Transverse colon (tissue), 4 donors: ENCODE results near the gene HSBP1. TPM values are rescaled to one million over a fixed set of nuclear protein-coding genes. Genes with fewer than 3 reads are reported as not detected.

Source experiments
- DNase-seq: peaks from one replicate; pipeline ENCODE4 v3.0.0-alpha.2; 2019
- H3K27ac ChIP-seq, 4 donors: fragments of 200-600 bp; sonication (generic); 2 replicates each; pipeline ENCODE4 v1.5.1; 2016 to 2018; ENCODE audit warnings: inconsistent platforms in 4 of 4
- H3K27me3 ChIP-seq: fragments of 200-600 bp; sonication (generic); 2 replicates; pipeline ENCODE4 v1.5.1; 2017; ENCODE audit warnings: inconsistent platforms
- H3K36me3 ChIP-seq, 4 donors: fragments of 200-600 bp; sonication (generic); 2 replicates each; pipeline ENCODE4 v1.5.1; 2017 to 2019; ENCODE audit warnings: inconsistent platforms in 4 of 4
- H3K4me1 ChIP-seq, 4 donors: fragments of 200-600 bp; sonication (generic); 2 replicates each; pipeline ENCODE4 v1.5.1; 2017 to 2020; ENCODE audit warnings: inconsistent platforms in 4 of 4
- H3K4me3 ChIP-seq, 4 donors: fragments of 200-600 bp; sonication (generic); 1 replicate in 1 of 4; 2 replicates in 3 of 4; pipeline versions ENCODE4 v1.5.1 to v1.6.1; 2017 to 2019; ENCODE audit warnings: inconsistent platforms in 4 of 4
- H3K9me3 ChIP-seq, 2 donors: fragments of 200-600 bp; sonication (generic); 2 replicates each; pipeline ENCODE4 v1.5.1; 2017 to 2019; ENCODE audit warnings: inconsistent platforms in 2 of 2
- EP300 ChIP-seq: sonication (generic); formaldehyde crosslinking; IDR thresholded peaks from one replicate; pipeline ENCODE4 v1.6.1; 2017; ENCODE audit warnings: antibody characterized with exemption, low read depth
- POLR2A ChIP-seq: fragments of 450-650 bp; IDR thresholded peaks from one replicate; pipeline ENCODE4 v1.6.1; 2016; ENCODE audit warnings: antibody characterized with exemption, mild to moderate bottlenecking, moderate library complexity
- POLR2AphosphoS5 ChIP-seq, 3 donors: sonication (generic); formaldehyde crosslinking; IDR thresholded peaks; one replicate each; pipeline ENCODE4 v1.6.1; 2016; ENCODE audit warnings: antibody characterized with exemption in 3 of 3
- WGBS, 2 donors: methylation state at CpG; one replicate each; pipeline ENCODE4 v1.1.5; 2018; ENCODE audit warnings: low coverage in 1 of 2; 5-methylcytosine and 5-hydroxymethylcytosine counted together
- in situ Hi-C, 4 donors: fragments of 200-750 bp; cut with MboI; loops; one replicate each; pipeline versions ENCODE4 v1.15.0 to v1.15.1; 2017; ENCODE audit warnings: low sequenced_read_pairs in 3 of 4, low pct_ligation_motif_present in 1 of 4, low pct_unique_long_range_greater_than_20kb in 1 of 4
- intact Hi-C: fragments of 100-400 bp; cut with DNase I; formaldehyde crosslinking; loops from one replicate; pipeline ENCODE4 v1.15.1; 2023; ENCODE audit warnings: low total_unique reads
- total RNA-seq, 4 donors: library from RNA; depleted of rRNA; stranded (reverse); fragments of >200 nt; gene quantifications; one replicate each; pipeline ENCODE4 v1.1.0, GENCODE V29; 2016
- TF ChIP-seq, protein P1 (sequence below), 5 experiments: fragments of 200-600 bp in 3 of 5; fragments of 450-650 bp in 2 of 5; sonication (generic) in 3 of 5; IDR thresholded peaks; 1 replicate in 2 of 5; 2 replicates in 3 of 5; pipeline ENCODE4 v1.5.1; 2016 to 2017; ENCODE audit warnings: antibody characterized with exemption in 5 of 5, inconsistent platforms in 3 of 5, mild to moderate bottlenecking in 2 of 5, moderate library complexity in 1 of 5

Gene HSBP1
- total RNA-seq, 4 donors from 2014 or later = 3.4 to 14.0 (median 10.8) TPM

DNA sequence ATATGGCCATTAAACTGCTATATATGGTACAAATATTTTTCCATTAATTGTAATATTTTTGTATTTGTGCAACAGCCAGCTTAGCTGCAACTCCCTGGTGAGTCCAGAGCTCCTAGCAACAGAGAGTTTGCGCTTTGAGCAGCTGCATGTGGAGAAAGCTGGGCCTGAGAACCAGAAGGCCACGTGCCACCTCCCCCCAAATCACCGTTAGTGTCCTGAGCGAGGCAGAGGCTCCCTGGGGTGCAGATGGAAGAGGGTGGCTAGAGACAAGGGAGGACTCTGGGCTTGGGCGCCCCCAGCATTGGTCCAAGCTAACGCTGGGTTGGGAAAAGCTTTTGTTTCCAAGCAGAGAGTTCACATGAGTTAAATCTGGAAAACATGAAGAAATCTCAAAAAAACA lies 41.6 kb downstream of the HSBP1 start:
- 50 to 76% methylated on average over 1 to 6 of the region's 6 CpGs for WGBS, 2 donors
- Histone ChIP-seq H3K4me3 (no peak overlapping the region), H3K9me3 (no peaks in the 10 kb centered on the region), H3K27me3 (no peaks in the 10 kb centered on the region), H3K4me1 (no peaks in the 10 kb centered on the region), H3K27ac (no peak overlapping the region), H3K36me3 (no peaks in the 10 kb centered on the region)
- DNase-seq = no peak
- TF ChIP-seq POLR2AphosphoS5 (IDR thresholded peaks at IDR 0.05) (no peak), POLR2A (no peak), EP300 (no peak)
- TF ChIP-seq, protein P1, sequence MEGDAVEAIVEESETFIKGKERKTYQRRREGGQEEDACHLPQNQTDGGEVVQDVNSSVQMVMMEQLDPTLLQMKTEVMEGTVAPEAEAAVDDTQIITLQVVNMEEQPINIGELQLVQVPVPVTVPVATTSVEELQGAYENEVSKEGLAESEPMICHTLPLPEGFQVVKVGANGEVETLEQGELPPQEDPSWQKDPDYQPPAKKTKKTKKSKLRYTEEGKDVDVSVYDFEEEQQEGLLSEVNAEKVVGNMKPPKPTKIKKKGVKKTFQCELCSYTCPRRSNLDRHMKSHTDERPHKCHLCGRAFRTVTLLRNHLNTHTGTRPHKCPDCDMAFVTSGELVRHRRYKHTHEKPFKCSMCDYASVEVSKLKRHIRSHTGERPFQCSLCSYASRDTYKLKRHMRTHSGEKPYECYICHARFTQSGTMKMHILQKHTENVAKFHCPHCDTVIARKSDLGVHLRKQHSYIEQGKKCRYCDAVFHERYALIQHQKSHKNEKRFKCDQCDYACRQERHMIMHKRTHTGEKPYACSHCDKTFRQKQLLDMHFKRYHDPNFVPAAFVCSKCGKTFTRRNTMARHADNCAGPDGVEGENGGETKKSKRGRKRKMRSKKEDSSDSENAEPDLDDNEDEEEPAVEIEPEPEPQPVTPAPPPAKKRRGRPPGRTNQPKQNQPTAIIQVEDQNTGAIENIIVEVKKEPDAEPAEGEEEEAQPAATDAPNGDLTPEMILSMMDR (IDR thresholded peaks at IDR 0.05) = no peak
- in situ Hi-C loops = no loop called here
- intact Hi-C loops = no loop called here

DNA sequence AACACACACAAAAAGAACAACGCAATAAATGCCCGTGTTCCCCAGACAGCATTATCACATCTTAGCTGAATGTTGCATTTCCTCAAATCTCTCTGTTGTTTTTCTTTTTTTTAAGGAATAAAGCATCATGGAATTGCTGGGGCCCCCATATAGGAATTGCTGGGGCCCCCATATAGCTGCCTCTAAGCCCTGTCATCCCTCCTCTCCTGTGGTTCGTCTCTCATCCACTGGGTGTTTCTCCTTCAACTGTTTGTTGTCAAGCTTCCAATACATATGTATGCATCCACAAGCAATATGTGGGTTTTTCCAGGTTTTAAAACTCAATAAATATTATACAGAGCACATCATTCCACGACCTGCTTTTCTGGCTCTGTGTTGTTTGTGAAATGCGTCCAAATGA lies 43.2 kb downstream of the HSBP1 start:
- Histone ChIP-seq H3K9me3 (no peaks in the 10 kb centered on the region), H3K36me3 (no peaks in the 10 kb centered on the region), H3K27me3 (no peaks in the 10 kb centered on the region), H3K4me1 (no peaks in the 10 kb centered on the region), H3K4me3 (no peak overlapping the region), H3K27ac (no peak overlapping the region)
- TF ChIP-seq POLR2AphosphoS5 (IDR thresholded peaks at IDR 0.05) = no peak
- no peak for TF ChIP-seq EP300
- TF ChIP-seq, protein P1 (IDR thresholded peaks at IDR 0.05) = no peak
- no peak for TF ChIP-seq POLR2A
- 60 to 73% methylated on average over 5 of the region's 5 CpGs for WGBS, 2 donors
- no peak for DNase-seq
- in situ Hi-C loops (no loop called here), intact Hi-C loops (no loop called here)

DNA sequence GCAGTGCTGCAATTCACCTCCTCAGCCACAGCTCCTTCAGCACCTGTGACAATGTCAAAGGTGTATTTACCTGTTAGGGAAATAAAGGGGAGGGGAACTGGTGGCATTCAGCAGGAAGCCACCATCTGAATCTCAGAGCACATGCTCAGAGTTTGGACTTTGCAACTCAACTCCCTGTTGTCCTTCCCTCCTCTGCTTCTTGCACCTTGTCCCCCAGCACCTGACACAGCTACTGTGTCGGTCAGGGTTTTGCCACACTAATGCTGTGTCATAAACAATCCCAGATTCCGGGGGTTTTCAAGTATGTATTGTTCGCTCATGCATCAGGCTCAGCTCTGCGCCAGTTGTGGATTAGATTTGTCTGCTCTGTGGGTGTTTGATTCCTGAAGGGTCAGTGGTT lies 43.7 kb downstream of the HSBP1 start:
- TF ChIP-seq EP300 (no peak), POLR2A (no peak), POLR2AphosphoS5 (IDR thresholded peaks at IDR 0.05) (no peak)
- TF ChIP-seq, protein P1 (IDR thresholded peaks at IDR 0.05) = no peak
- no peak overlapping the region for H3K27ac ChIP-seq
- no peak overlapping the region for H3K4me3 ChIP-seq
- in situ Hi-C loops = no loop called here
- no peaks in the 10 kb centered on the region for H3K36me3 ChIP-seq
- intact Hi-C loops = no loop called here
- WGBS, 2 donors = 84% methylated on average over 4 of the region's 4 CpGs; no CpG with 5 or more reads in 1 of the 2 donors
- no peaks in the 10 kb centered on the region for H3K4me1 ChIP-seq
- H3K9me3 ChIP-seq = no peaks in the 10 kb centered on the region
- H3K27me3 ChIP-seq = no peaks in the 10 kb centered on the region
- no peak for DNase-seq

DNA sequence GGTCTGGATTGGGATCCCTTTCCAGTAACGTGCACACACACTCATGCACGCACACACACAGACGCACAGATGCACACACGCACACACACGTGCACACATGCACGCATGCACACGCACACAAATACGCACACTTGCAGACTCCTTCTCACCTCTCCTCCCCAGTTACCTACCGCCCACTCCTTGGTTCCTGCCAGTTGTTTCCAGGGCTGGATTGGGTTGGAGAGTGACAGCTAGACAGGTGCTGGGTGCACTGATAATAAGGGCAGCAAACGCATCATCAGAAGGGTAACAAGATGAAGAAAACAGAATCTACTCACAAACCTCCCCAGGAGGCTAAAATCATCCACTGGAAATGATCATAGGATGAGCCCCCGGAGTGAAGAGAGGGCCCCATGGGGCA lies 45.0 kb downstream of the HSBP1 start:
- intact Hi-C loops (no loop called here), in situ Hi-C loops (no loop called here)
- Histone ChIP-seq H3K4me3 (no peak overlapping the region), H3K36me3 (no peaks in the 10 kb centered on the region), H3K9me3 (no peaks in the 10 kb centered on the region), H3K27ac (no peak overlapping the region), H3K27me3 (no peaks in the 10 kb centered on the region), H3K4me1 (no peaks in the 10 kb centered on the region)
- TF ChIP-seq, protein P1 (IDR thresholded peaks at IDR 0.05) = no peak
- no peak for TF ChIP-seq EP300
- no peak for TF ChIP-seq POLR2AphosphoS5 (IDR thresholded peaks at IDR 0.05)
- TF ChIP-seq POLR2A = no peak
- no peak for DNase-seq
- 80 to 89% methylated on average over 2 to 11 of the region's 11 CpGs for WGBS, 2 donors
